H1 (cell line): Measurements from ENCODE around the gene VPS13C.

Experiments used
- ASH2L ChIP-seq: fragments of 200-600, 300-600 bp; sonication (generic); IDR thresholded peaks from one replicate; pipeline ENCODE4 v1.7.1; 2017; ENCODE audit warnings: low read length
- CBX5 ChIP-seq: fragments of 300-800, 300-1000 bp; sonication (generic); IDR thresholded peaks from 2 replicates; pipeline ENCODE4 v1.7.1; 2016; ENCODE audit warnings: antibody characterized with exemption, low read length, low read depth
- CEBPB ChIP-seq: IDR thresholded peaks from 2 replicates; pipeline ENCODE4 v1.6.1; 2012; ENCODE audit warnings: low read depth, low read length
- EGR1 ChIP-seq: IDR thresholded peaks from 2 replicates; pipeline ENCODE4 v1.6.1; 2011; ENCODE audit warnings: low read depth, low read length, borderline replicate concordance
- HDAC6 ChIP-seq: IDR thresholded peaks from one replicate; pipeline ENCODE4 v1.7.1; 2012; ENCODE audit warnings: low read depth, mild to moderate bottlenecking, inconsistent platforms, low read length, moderate library complexity
- NANOG ChIP-seq: IDR thresholded peaks from 2 replicates; pipeline ENCODE4 v1.6.1; 2011; ENCODE audit warnings: low read length, low read depth, mild to moderate bottlenecking, inconsistent platforms; ENCODE audit not compliant: insufficient read depth, poor library complexity, severe bottlenecking
- POLR2AphosphoS5 ChIP-seq: IDR thresholded peaks from 2 replicates; pipeline ENCODE4 v1.6.1; 2011; ENCODE audit warnings: low read depth, low read length
- POU5F1 ChIP-seq: IDR thresholded peaks from 2 replicates; pipeline ENCODE4 v1.6.1; 2011; ENCODE audit warnings: low read depth, mild to moderate bottlenecking, low read length, moderate library complexity
- RAD21 ChIP-seq, 2 experiments: IDR thresholded peaks in 1 of 2; conservative IDR thresholded peaks in 1 of 2; 2 replicates each; pipeline ENCODE4 v1.6.1; 2011; ENCODE audit warnings: low read depth in 2 of 2, low read length in 2 of 2, improper control_type of control experiment in 1 of 2, inconsistent platforms in 1 of 2, mild to moderate bottlenecking in 1 of 2, moderate library complexity in 1 of 2
- SIX5 ChIP-seq: IDR thresholded peaks from 2 replicates; pipeline ENCODE4 v1.6.1; 2011; ENCODE audit warnings: mild to moderate bottlenecking, low read depth, low read length
- TAF1 ChIP-seq: IDR thresholded peaks from 2 replicates; pipeline ENCODE4 v1.6.1; 2011; ENCODE audit warnings: mild to moderate bottlenecking, low read depth, low read length
- ZNF274 ChIP-seq: IDR thresholded peaks from 2 replicates; pipeline ENCODE4 v1.7.0; 2012; ENCODE audit warnings: low read length, borderline replicate concordance; ENCODE audit errors: extremely low read depth
- TF ChIP-seq, protein P1 (sequence below): IDR thresholded peaks from 2 replicates; pipeline ENCODE4 v1.6.1; 2011; ENCODE audit warnings: low read depth, mild to moderate bottlenecking, low read length; ENCODE audit not compliant: insufficient read depth
- TF ChIP-seq, protein P2 (sequence below): IDR thresholded peaks from 2 replicates; pipeline ENCODE4 v1.6.1; 2011; ENCODE audit warnings: low read length, improper control_type of control experiment

DNA sequence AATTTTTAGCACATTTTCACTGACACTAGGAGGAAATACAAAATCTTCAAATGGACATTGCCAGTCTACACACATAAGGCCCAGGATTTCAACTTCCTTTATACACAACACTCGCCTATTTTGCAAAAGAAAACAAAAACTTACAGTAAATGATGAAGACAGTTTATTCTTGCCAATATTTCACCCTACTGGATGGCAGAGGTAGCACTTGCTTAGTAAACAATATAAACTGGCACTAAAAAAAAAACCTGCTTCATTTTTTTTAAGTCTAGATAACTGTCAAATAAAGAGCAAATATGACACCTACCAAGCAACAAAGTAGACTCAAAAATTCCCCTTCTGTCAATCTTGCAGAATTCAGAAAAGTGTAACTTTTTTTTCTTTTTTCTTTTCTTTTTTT lies 204.0 kb downstream of the VPS13C start:
- TF ChIP-seq POLR2AphosphoS5 (no peak), SIX5 (no peak), HDAC6 (no peak), NANOG (no peak), EGR1 (no peak), ZNF274 (no peak), CBX5 (no peak), ASH2L (no peak), POU5F1 (no peak), RAD21 (IDR thresholded peaks at IDR 0.05 in 1 of 2, conservative IDR thresholded peaks at IDR 0.05 in 1 of 2; ENCODE audit: low read depth in 2 of 2, low read length in 2 of 2) (no peak), CEBPB (no peak), TAF1 (no peak)
- TF ChIP-seq, protein P1, sequence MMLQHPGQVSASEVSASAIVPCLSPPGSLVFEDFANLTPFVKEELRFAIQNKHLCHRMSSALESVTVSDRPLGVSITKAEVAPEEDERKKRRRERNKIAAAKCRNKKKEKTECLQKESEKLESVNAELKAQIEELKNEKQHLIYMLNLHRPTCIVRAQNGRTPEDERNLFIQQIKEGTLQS = no peak
- TF ChIP-seq, protein P2, sequence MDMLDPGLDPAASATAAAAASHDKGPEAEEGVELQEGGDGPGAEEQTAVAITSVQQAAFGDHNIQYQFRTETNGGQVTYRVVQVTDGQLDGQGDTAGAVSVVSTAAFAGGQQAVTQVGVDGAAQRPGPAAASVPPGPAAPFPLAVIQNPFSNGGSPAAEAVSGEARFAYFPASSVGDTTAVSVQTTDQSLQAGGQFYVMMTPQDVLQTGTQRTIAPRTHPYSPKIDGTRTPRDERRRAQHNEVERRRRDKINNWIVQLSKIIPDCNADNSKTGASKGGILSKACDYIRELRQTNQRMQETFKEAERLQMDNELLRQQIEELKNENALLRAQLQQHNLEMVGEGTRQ = no peak
